Measurements from ENCODE around the gene INSM1. TPM values are rescaled to one million over a fixed set of nuclear protein-coding genes. Genes with fewer than 3 reads are reported as not detected.

Gene INSM1
- total and polyA plus RNA-seq, 2 experiments from 2014 or later: 0.55 to 1.2 TPM

- no peaks in the 10 kb centered on the region for H4K20me1 ChIP-seq (replicated peaks; ENCODE audit: insufficient read depth)
- no peaks in the 10 kb centered on the region for H3F3A ChIP-seq (replicated peaks; ENCODE audit: low read depth)
- H3K27ac ChIP-seq (ENCODE audit: low read depth): no peak overlapping the region
- H3K36me3 Mint-ChIP-seq (ENCODE audit: low read depth): no peaks in the 10 kb centered on the region
- no peak overlapping the region for H3K4me3 ChIP-seq
- H3K27me3 ChIP-seq (ENCODE audit: insufficient read depth): no peaks in the 10 kb centered on the region
- no peaks in the 10 kb centered on the region; the same call in 2 of the 3 replicates for H3K9me3 Mint-ChIP-seq
- no peak for TF ChIP-seq ZNF462 (CRISPR knock-in tag; IDR thresholded peaks at IDR 0.05)
- no peak for TF ChIP-seq CREB1 (CRISPR knock-in tag; IDR thresholded peaks at IDR 0.05; ENCODE audit: low read depth)
- no peak for TF ChIP-seq JUNB (IDR thresholded peaks at IDR 0.05; ENCODE audit: unreplicated experiment)
- TF ChIP-seq STAT1 (IDR thresholded peaks at IDR 0.05; ENCODE audit: unreplicated experiment): no peak
- no peak for TF ChIP-seq EZH2 (IDR thresholded peaks at IDR 0.05; ENCODE audit: low read depth, unreplicated experiment)
- TF ChIP-seq NANOG (IDR thresholded peaks at IDR 0.05; ENCODE audit: borderline replicate concordance): no peak
- TF ChIP-seq ZNF114 (CRISPR knock-in tag; IDR thresholded peaks at IDR 0.05): no peak
- no peak for TF ChIP-seq POLR2AphosphoS5 (IDR thresholded peaks at IDR 0.05; ENCODE audit: low read depth)
- no peak for TF ChIP-seq ETS1 (IDR thresholded peaks at IDR 0.05)
- TF ChIP-seq REST (IDR thresholded peaks at IDR 0.05; ENCODE audit: unreplicated experiment): no peak
- TF ChIP-seq ZNF331 (CRISPR knock-in tag; IDR thresholded peaks at IDR 0.05; ENCODE audit: low read depth): no peak
- no peak for TF ChIP-seq CTCF (conservative IDR thresholded peaks at IDR 0.05; ENCODE audit: low read depth in 2 of 2)
- TF ChIP-seq EZH2phosphoT487 (IDR thresholded peaks at IDR 0.05; ENCODE audit: unreplicated experiment): no peak
- peaks cover 5% of the 10 kb centered on the region for H3K27me3 Mint-ChIP-seq (ENCODE audit: insufficient read depth, low read depth, poor library complexity)
- ATAC-seq (no peak), DNase-seq (ENCODE audit: low spot score) (no peak)
- no peak overlapping the region for H3K4me3 Mint-ChIP-seq
- H3K9me2 ChIP-seq (ENCODE audit: insufficient read depth): no peaks in the 10 kb centered on the region
- H3K4me1 Mint-ChIP-seq: peaks cover 41% of the 10 kb centered on the region
- H2AFZ ChIP-seq: no peak overlapping the region
- no peaks in the 10 kb centered on the region for H3K36me3 ChIP-seq (ENCODE audit: insufficient read depth)
- no peak overlapping the region for H3K4me2 ChIP-seq
- no peaks in the 10 kb centered on the region for H3K79me2 ChIP-seq (replicated peaks; ENCODE audit: insufficient read depth)
- peaks cover 13% of the 10 kb centered on the region for H3K4me1 ChIP-seq (ENCODE audit: insufficient read depth)
- no peak overlapping the region for H3K27ac Mint-ChIP-seq
These were observed 38.4 kb downstream of the INSM1 start for GRCh38 chr20:20406306-20406705.

Data from GM23338 (cell line).